Type B pancreatic cell (in vitro differentiated cells): ENCODE data around the gene CDC23. TPM values are rescaled to one million over a fixed set of nuclear protein-coding genes. Genes with fewer than 3 reads are reported as not detected.

Experiments
- DNase-seq: peaks from one replicate; pipeline ENCODE4 v3.0.0; 2021; ENCODE audit warnings: mixed read lengths; ENCODE audit not compliant: unreplicated experiment; ENCODE audit errors: extremely low spot score
- H3K27ac Mint-ChIP-seq: 2 replicates; pipeline ENCODE4 v1.8.0; 2021; ENCODE audit warnings: mild to moderate bottlenecking, mixed read lengths
- H3K27me3 Mint-ChIP-seq: 2 replicates; pipeline ENCODE4 v1.8.0; 2021; ENCODE audit warnings: mixed read lengths
- H3K36me3 Mint-ChIP-seq: 2 replicates; pipeline ENCODE4 v1.8.0; 2021; ENCODE audit warnings: mixed read lengths
- H3K4me1 Mint-ChIP-seq: one replicate; pipeline ENCODE4 v1.8.0; 2021; ENCODE audit warnings: mixed read lengths; ENCODE audit not compliant: unreplicated experiment
- H3K4me3 Mint-ChIP-seq: 2 replicates; pipeline ENCODE4 v1.8.0; 2021; ENCODE audit warnings: mild to moderate bottlenecking, mixed read lengths
- H3K9me3 Mint-ChIP-seq: 2 replicates; pipeline ENCODE4 v1.8.0; 2021; ENCODE audit warnings: mixed read lengths
- CTCF ChIP-seq: fragments of 200-600 bp; sonication (generic); conservative IDR thresholded peaks from 2 replicates; pipeline ENCODE4 v1.5.0; 2021; ENCODE audit warnings: antibody characterized with exemption, mild to moderate bottlenecking
- total RNA-seq: library from RNA; stranded (reverse); gene quantifications from 2 replicates; pipeline ENCODE4 v1.2.1, GENCODE V29; 2021; ENCODE audit warnings: low replicate concordance

CDC23 gene
- total RNA-seq, 1 donor from 2014 or later = 41.6 TPM

GRCh38 chr5:138238034-138238433 is 24.9 kb upstream of the CDC23 start:
- Mint-ChIP-seq H3K4me3 (no peak overlapping the region), H3K27me3 (peaks cover 38% of the 10 kb centered on the region), H3K4me1 (peaks cover 10% of the 10 kb centered on the region), H3K9me3 (no peaks in the 10 kb centered on the region), H3K36me3 (no peaks in the 10 kb centered on the region), H3K27ac (no peak overlapping the region)
- DNase-seq = no peak
- TF ChIP-seq CTCF = no peak

GRCh38 chr5:138234651-138235050 is 21.5 kb upstream of the CDC23 start:
- no peak overlapping the region for H3K27ac Mint-ChIP-seq
- H3K4me1 Mint-ChIP-seq = peaks cover 6% of the 10 kb centered on the region
- H3K9me3 Mint-ChIP-seq = no peaks in the 10 kb centered on the region
- H3K27me3 Mint-ChIP-seq = peaks cover 12% of the 10 kb centered on the region
- no peak for TF ChIP-seq CTCF
- H3K4me3 Mint-ChIP-seq = no peak overlapping the region
- no peaks in the 10 kb centered on the region for H3K36me3 Mint-ChIP-seq
- DNase-seq = no peak

DNA sequence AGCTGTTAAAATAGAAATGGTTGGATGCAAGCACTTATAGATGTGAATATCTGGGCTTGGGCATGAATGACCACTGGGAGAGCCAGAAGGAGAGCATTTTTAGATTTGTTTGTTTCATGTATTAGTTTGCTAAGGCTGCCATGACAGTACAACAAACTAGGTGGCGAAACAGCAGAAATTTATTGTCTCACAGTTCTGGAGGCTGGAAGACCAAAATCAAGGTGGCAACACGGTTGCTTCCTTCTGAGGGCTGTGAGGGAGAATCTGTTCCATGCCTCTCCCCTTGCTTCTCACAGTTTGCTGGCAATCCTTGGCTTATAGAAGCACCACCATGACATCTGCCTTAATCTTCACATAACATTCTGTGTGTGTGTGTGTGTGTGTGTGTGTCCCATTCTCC is 20.2 kb upstream of the CDC23 start:
- DNase-seq = no peak
- H3K36me3 Mint-ChIP-seq = no peaks in the 10 kb centered on the region
- H3K27me3 Mint-ChIP-seq = peaks cover 3% of the 10 kb centered on the region
- H3K4me1 Mint-ChIP-seq = peaks cover 6% of the 10 kb centered on the region
- H3K4me3 Mint-ChIP-seq = no peak overlapping the region
- H3K9me3 Mint-ChIP-seq = no peaks in the 10 kb centered on the region
- no peak for TF ChIP-seq CTCF
- no peak overlapping the region for H3K27ac Mint-ChIP-seq

DNA sequence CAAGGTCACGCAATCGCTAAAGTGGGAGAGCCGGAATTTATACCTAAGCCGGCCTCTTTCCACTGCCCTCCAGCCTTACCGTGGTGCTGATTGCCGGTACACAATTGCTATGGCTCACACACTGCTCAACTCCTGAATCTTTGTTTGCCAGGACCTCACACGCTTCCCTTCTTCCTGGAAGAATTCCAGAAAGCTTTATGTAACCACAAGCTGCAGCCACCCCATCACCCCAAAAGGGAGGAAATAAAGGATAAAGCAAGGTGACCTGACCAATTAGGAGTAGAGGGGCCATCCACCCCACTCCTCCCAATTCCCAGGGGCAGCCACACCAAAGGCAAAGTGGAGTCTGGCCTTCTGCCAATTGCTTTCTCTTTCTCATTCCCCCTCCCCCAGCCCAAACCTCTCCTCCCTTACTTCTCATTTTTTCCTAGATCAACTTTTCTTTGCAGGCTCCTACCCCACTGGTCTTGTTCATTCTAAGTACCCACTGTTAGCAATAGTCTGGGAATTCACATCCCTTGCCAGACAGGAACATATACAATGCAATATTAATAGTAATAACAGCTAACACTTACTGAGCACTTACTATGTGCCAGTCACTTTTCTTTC is 18.0 kb upstream of the CDC23 start:
- Mint-ChIP-seq H3K27me3 (peaks cover 3% of the 10 kb centered on the region), H3K27ac (no peak overlapping the region), H3K36me3 (no peaks in the 10 kb centered on the region), H3K4me1 (peaks cover 6% of the 10 kb centered on the region), H3K4me3 (no peak overlapping the region), H3K9me3 (no peaks in the 10 kb centered on the region)
- no peak for TF ChIP-seq CTCF
- DNase-seq = no peak

DNA sequence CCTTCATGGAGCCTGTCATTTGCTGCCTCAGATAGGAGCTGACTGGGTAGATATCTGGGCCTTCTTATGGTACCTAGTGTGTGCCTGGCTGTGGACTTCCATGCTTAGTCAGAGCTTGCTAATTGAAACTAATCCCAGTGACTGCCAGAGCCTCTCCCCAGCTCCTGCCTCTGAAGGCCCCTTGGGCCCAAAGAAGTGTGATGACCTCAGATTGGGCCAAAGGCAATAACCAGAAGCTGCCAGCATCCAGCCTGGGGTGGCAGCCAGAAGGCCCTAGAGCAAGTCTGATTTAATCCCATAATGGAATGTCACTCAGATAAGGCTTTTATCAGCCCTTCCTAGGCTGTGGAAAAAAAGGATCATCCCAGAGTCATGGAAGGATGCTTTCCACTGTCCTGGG is 17.1 kb upstream of the CDC23 start:
- Mint-ChIP-seq H3K36me3 (no peaks in the 10 kb centered on the region), H3K9me3 (no peaks in the 10 kb centered on the region), H3K4me3 (no peak overlapping the region), H3K4me1 (peaks cover 6% of the 10 kb centered on the region), H3K27me3 (peaks cover 3% of the 10 kb centered on the region), H3K27ac (no peak overlapping the region)
- no peak for TF ChIP-seq CTCF
- no peak for DNase-seq

DNA sequence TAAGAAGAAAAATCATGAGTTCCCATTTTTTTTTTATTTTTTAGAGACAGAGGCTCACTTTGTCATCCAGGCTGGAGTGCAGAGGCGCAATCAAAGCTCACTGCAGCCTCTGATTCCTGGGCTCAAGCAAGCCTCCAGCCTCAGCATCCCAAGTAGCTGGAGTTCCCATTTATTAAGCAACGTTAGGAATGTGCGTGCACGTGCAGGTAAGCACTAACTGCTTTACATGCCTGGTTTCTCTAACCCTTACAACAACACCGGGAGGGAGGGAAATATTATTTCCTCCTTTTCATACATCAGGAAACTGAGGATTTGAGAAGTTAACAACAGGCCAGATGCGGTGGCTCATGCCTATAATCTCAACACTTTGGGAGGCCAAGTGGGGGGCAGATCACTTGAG is 16.3 kb upstream of the CDC23 start:
- DNase-seq = no peak
- H3K36me3 Mint-ChIP-seq = no peaks in the 10 kb centered on the region
- H3K27me3 Mint-ChIP-seq = no peaks in the 10 kb centered on the region
- H3K9me3 Mint-ChIP-seq = no peaks in the 10 kb centered on the region
- no peak overlapping the region for H3K27ac Mint-ChIP-seq
- peaks cover 6% of the 10 kb centered on the region for H3K4me1 Mint-ChIP-seq
- no peak for TF ChIP-seq CTCF
- H3K4me3 Mint-ChIP-seq = no peak overlapping the region
